Measurements from ENCODE around the gene KSR2.

GRCh38 chr12:117837737-117838050 lies 131.1 kb downstream of the KSR2 start:
- TF ChIP-seq CTCF (conservative IDR thresholded peaks at IDR 0.05; ENCODE audit: low read depth, low read length) (no peak), EZH2 (IDR thresholded peaks at IDR 0.05; ENCODE audit: borderline replicate concordance, low read depth, low read length, poor library complexity, severe bottlenecking) (no peak)

Measured in A673 (cell line).